GM12878 (cell line): ENCODE measurements around the gene TWIST1.

ENCODE experiments used
- CHD2 ChIP-seq: IDR thresholded peaks from 2 replicates; pipeline ENCODE4 v1.6.1; 2011; ENCODE audit warnings: low read depth, low read length, improper control_type of control experiment, borderline replicate concordance
- EP300 ChIP-seq, 2 experiments: fragments of 150-350 bp in 1 of 2; IDR thresholded peaks; 2 replicates each; pipeline ENCODE4 v1.6.1; 2011 to 2012; ENCODE audit warnings: low read depth in 2 of 2, low read length in 2 of 2, borderline replicate concordance in 1 of 2, improper control_type of control experiment in 1 of 2, inconsistent platforms in 1 of 2; ENCODE audit not compliant: control insufficient read depth in 1 of 2
- RBBP5 ChIP-seq: fragments of 200-600 bp; sonication (generic); conservative IDR thresholded peaks from 2 replicates; pipeline ENCODE4 v1.6.1; 2016
- SIN3A ChIP-seq: IDR thresholded peaks from 2 replicates; pipeline ENCODE4 v1.6.1; 2012; ENCODE audit warnings: low read depth, low read length, improper control_type of control experiment
- TF ChIP-seq, protein P1 (sequence below), 3 experiments: IDR thresholded peaks in 2 of 3; conservative IDR thresholded peaks in 1 of 3; 2 replicates each; pipeline ENCODE4 v1.5.1; 2011; ENCODE audit warnings: low read depth in 3 of 3, low read length in 3 of 3, mild to moderate bottlenecking in 3 of 3, control low read depth in 2 of 3, moderate library complexity in 2 of 3, inconsistent platforms in 1 of 3, mixed read lengths in 1 of 3; ENCODE audit not compliant: control insufficient read depth in 2 of 3, insufficient read depth in 1 of 3; ENCODE audit errors: extremely low read depth in 1 of 3

DNA sequence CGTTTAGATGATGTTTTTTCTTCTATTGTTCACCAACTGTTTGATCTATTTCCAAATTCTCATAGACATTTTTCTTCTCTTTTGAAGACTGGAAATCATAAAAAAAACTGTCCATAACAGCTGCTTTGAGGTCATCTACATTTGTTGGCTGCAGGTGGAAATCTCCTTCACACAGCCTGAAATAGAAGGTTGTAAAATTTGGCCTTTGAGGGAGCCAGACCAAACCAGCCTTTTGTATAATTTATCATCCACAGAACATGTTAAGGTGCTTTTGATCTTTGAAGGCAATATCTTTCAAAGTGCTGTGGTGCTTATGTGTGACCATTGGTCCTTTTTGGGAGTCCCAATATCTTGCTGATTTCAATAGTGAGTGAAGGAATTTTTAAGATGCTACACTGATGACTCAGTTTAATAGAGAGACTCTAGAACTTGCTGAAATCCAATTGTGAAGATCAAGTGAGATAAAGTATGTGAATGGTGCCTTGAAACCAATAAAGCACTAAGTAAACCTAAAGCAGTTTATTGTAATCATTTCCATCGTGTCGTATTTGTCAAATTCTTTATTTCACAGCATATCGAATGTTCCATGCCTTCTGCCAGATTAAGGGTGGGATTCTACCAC lies 22.4 kb upstream of the TWIST1 start:
- no peak for TF ChIP-seq CHD2
- no peak for TF ChIP-seq SIN3A
- TF ChIP-seq, protein P1, sequence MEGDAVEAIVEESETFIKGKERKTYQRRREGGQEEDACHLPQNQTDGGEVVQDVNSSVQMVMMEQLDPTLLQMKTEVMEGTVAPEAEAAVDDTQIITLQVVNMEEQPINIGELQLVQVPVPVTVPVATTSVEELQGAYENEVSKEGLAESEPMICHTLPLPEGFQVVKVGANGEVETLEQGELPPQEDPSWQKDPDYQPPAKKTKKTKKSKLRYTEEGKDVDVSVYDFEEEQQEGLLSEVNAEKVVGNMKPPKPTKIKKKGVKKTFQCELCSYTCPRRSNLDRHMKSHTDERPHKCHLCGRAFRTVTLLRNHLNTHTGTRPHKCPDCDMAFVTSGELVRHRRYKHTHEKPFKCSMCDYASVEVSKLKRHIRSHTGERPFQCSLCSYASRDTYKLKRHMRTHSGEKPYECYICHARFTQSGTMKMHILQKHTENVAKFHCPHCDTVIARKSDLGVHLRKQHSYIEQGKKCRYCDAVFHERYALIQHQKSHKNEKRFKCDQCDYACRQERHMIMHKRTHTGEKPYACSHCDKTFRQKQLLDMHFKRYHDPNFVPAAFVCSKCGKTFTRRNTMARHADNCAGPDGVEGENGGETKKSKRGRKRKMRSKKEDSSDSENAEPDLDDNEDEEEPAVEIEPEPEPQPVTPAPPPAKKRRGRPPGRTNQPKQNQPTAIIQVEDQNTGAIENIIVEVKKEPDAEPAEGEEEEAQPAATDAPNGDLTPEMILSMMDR (IDR thresholded peaks at IDR 0.05 in 2 of 3, conservative IDR thresholded peaks at IDR 0.05 in 1 of 3; ENCODE audit: control insufficient read depth in 2 of 3, extremely low read depth in 1 of 3, insufficient read depth in 1 of 3, low read depth in 3 of 3, low read length in 3 of 3), result no peak
- TF ChIP-seq RBBP5, result no peak
- TF ChIP-seq EP300 (IDR thresholded peaks at IDR 0.05; ENCODE audit: borderline replicate concordance in 1 of 2, control insufficient read depth in 1 of 2, low read depth in 2 of 2, low read length in 2 of 2), result no peak
